Panc1 (cell line): ENCODE measurements around the gene WASF1. TPM values are rescaled to one million over a fixed set of nuclear protein-coding genes. Genes with fewer than 3 reads are reported as not detected.

Source experiments
- ATAC-seq: fragments of 200-7000 bp; cut with Tn5 transposase; 2 replicates; pipeline ENCODE4 v1.9.1; 2020; ENCODE audit warnings: mild to moderate bottlenecking, moderate library complexity
- BruUV-seq: library from RNA; stranded (reverse); fragments of 400-500 nt; replicated peaks from 2 replicates; lab custom pipeline; 2021; lab: Mats Ljungman, UMichigan
- CTCF ChIA-PET: fragments of 300-600 bp; sonication (Branson Sonifier 250); formaldehyde crosslinking; loops from one replicate; lab custom pipeline; 2022; ENCODE audit warnings: antibody characterized with exemption; lab: Charles Lee
- POLR2A ChIA-PET: fragments of 300-600 bp; sonication (Branson Sonifier 250); formaldehyde crosslinking; loops from one replicate; lab custom pipeline; 2022; ENCODE audit warnings: antibody characterized with exemption; lab: Charles Lee
- DNase-seq: peaks from one replicate; pipeline ENCODE4 v3.0.0-alpha.2; 2010; ENCODE audit warnings: low read depth, low spot score
- H3K27ac ChIP-seq: 2 replicates; pipeline ENCODE4 v1.5.1; 2011; ENCODE audit warnings: mild to moderate bottlenecking, low read length, inconsistent platforms
- H3K27me3 ChIP-seq: fragments of 200-500 bp; sonication (Bioruptor generic); 2 replicates; pipeline ENCODE4 v1.6.0; 2014; ENCODE audit warnings: low read length, inconsistent platforms; ENCODE audit not compliant: control insufficient read depth, insufficient read depth
- H3K36me3 ChIP-seq: fragments of 200-500 bp; sonication (Bioruptor generic); 2 replicates; pipeline ENCODE4 v1.5.1; 2014; ENCODE audit warnings: inconsistent platforms, mild to moderate bottlenecking, low read length, moderate library complexity; ENCODE audit not compliant: control insufficient read depth, insufficient read depth
- H3K4me1 ChIP-seq: 2 replicates; pipeline ENCODE4 v1.5.1; 2011; ENCODE audit warnings: inconsistent platforms, mild to moderate bottlenecking, low read length, moderate library complexity; ENCODE audit not compliant: control insufficient read depth, insufficient read depth
- H3K4me3 ChIP-seq, 2 experiments: 2 replicates each; pipeline ENCODE4 v1.5.1; 2011 to 2012; ENCODE audit warnings: low read depth in 2 of 2, low read length in 2 of 2, mild to moderate bottlenecking in 2 of 2, inconsistent platforms in 1 of 2, moderate library complexity in 1 of 2
- H3K9me3 ChIP-seq: fragments of 200-500 bp; sonication (Bioruptor generic); 2 replicates; pipeline ENCODE4 v1.5.1; 2014; ENCODE audit warnings: low read depth, mild to moderate bottlenecking, inconsistent platforms, low read length, moderate library complexity; ENCODE audit not compliant: control insufficient read depth, insufficient read depth
- CTCF ChIP-seq: fragments of 450-650 bp; IDR thresholded peaks from 2 replicates; pipeline ENCODE4 v1.5.1; 2017; ENCODE audit warnings: mild to moderate bottlenecking
- POLR2AphosphoS5 ChIP-seq: IDR thresholded peaks from 2 replicates; pipeline ENCODE4 v1.6.1; 2012; ENCODE audit warnings: mild to moderate bottlenecking, low read depth, low read length, moderate library complexity
- REST ChIP-seq, 2 experiments: IDR thresholded peaks; 2 replicates each; pipeline ENCODE4 v1.6.1; 2011 to 2012; ENCODE audit warnings: low read depth in 2 of 2, control low read depth in 1 of 2, low read length in 1 of 2, mild to moderate bottlenecking in 1 of 2, moderate library complexity in 1 of 2; ENCODE audit not compliant: insufficient read depth in 1 of 2
- SIN3A ChIP-seq: IDR thresholded peaks from 2 replicates; pipeline ENCODE4 v1.6.1; 2012; ENCODE audit warnings: low read depth, mild to moderate bottlenecking, low read length, moderate library complexity, borderline replicate concordance; ENCODE audit not compliant: insufficient read depth
- TCF7L2 ChIP-seq: IDR thresholded peaks from 2 replicates; pipeline ENCODE4 v1.6.1; 2011; ENCODE audit warnings: mild to moderate bottlenecking, low read depth, low read length, inconsistent platforms
- in situ Hi-C: cut with HindIII; loops from 2 replicates; pipeline ENCODE4 v1.10.0; 2016; ENCODE audit warnings: low sequenced_read_pairs, low pct_unique_long_range_greater_than_20kb
- intact Hi-C: fragments of 100-400 bp; cut with micrococcal nuclease; formaldehyde crosslinking; loops from one replicate; pipeline ENCODE4 v1.10.0; 2022; ENCODE audit not compliant: unreplicated experiment
- total RNA-seq: library from RNA; stranded (reverse); gene quantifications from one replicate; pipeline ENCODE4 v1.2.1, GENCODE V29; 2021; ENCODE audit not compliant: unreplicated experiment

WASF1 gene
- total RNA-seq, 1 experiment from 2014 or later = 63.9 TPM

GRCh38 chr6:110083875-110084585 lies 95.4 kb downstream of the WASF1 start:
- Histone ChIP-seq H3K9me3 (no peaks in the 10 kb centered on the region), H3K36me3 (no peaks in the 10 kb centered on the region), H3K27ac (no peak overlapping the region), H3K27me3 (0 out of 2 replicates have a peak, but pooled peaks cover under 1% of the 10 kb centered on the region), H3K4me3 (no peak overlapping the region), H3K4me1 (no peaks in the 10 kb centered on the region)
- ChIA-PET CTCF (no interaction called here), POLR2A (interaction anchor here (0.5 to 0.6 kb wide), 2 partner anchors 106 to 245 kb away, joined by 3 to 9 read pairs; no protein-coding TSS in a partner anchor)
- DNase-seq = no peak
- intact Hi-C loops = no loop called here
- in situ Hi-C loops = no loop called here
- ATAC-seq = no peak
- TF ChIP-seq SIN3A = no peak
- TF ChIP-seq REST (IDR thresholded peaks at IDR 0.05; ENCODE audit: insufficient read depth in 1 of 2, low read depth in 2 of 2, low read length in 1 of 2) = no peak
- no peak for TF ChIP-seq TCF7L2
- TF ChIP-seq CTCF = no peak
- no peak for TF ChIP-seq POLR2AphosphoS5
- no TSS peak for BruUV-seq

GRCh38 chr6:110075406-110075805 lies 104.1 kb downstream of the WASF1 start:
- no peak for ATAC-seq
- POLR2A ChIA-PET = no interaction called here

More at GRCh38 chr6:110075406-110075805, 104.1 kb downstream of the WASF1 start:
- Histone ChIP-seq H3K4me3 (no peak overlapping the region), H3K4me1 (no peaks in the 10 kb centered on the region), H3K27me3 (peaks cover 20% of the 10 kb centered on the region), H3K9me3 (no peaks in the 10 kb centered on the region), H3K27ac (no peak overlapping the region), H3K36me3 (no peaks in the 10 kb centered on the region)
- TF ChIP-seq REST (IDR thresholded peaks at IDR 0.05; ENCODE audit: insufficient read depth in 1 of 2, low read depth in 2 of 2, low read length in 1 of 2) (no peak), CTCF (no peak), POLR2AphosphoS5 (no peak), TCF7L2 (no peak), SIN3A (no peak)
- no TSS peak for BruUV-seq
- DNase-seq = no peak
- in situ Hi-C loops = no loop called here
- intact Hi-C loops = no loop called here
- CTCF ChIA-PET = interaction anchor here (0.6 kb wide), 1 partner anchor 546 kb away, joined by 3 read pairs; no protein-coding TSS in a partner anchor
